Measurements from ENCODE around the gene XKR3. TPM values are rescaled to one million over a fixed set of nuclear protein-coding genes. Genes with fewer than 3 reads are reported as not detected.

The XKR3 gene
- total RNA-seq, 2 donors from 2014 or later, result not detected

GRCh38 chr22:16804882-16805281, 20.3 kb downstream of the XKR3 start:
- Histone ChIP-seq H3K27ac (ENCODE audit: low read depth, low read length) (no peak overlapping the region), H3K4me3 (ENCODE audit: low read length) (no peak overlapping the region), H3K36me3 (ENCODE audit: control insufficient read depth, insufficient read depth, low read length) (no peaks in the 10 kb centered on the region), H3K27me3 (ENCODE audit: control insufficient read depth, insufficient read depth, low read length, poor library complexity, severe bottlenecking) (no peaks in the 10 kb centered on the region), H3K9me3 (ENCODE audit: control insufficient read depth, low read length) (peaks cover 46% of the 10 kb centered on the region), H3K4me1 (ENCODE audit: control insufficient read depth, insufficient read depth, low read length) (no peaks in the 10 kb centered on the region), H3K9ac (ENCODE audit: extremely low read depth, low read length, poor library complexity, severe bottlenecking) (no peak overlapping the region)
- H3K27ac Mint-ChIP-seq, result peak overlapping the region; percentile 15
- WGBS, 2 experiments (ENCODE audit: insufficient coverage in 1 of 2, insufficient read length in 1 of 2), result 66 to 100% methylated on average over 1 to 2 of the region's 2 CpGs
- DNase-seq, result no peak
- no peaks in the 10 kb centered on the region for H3K9me3 Mint-ChIP-seq
- TF ChIP-seq, protein P1, sequence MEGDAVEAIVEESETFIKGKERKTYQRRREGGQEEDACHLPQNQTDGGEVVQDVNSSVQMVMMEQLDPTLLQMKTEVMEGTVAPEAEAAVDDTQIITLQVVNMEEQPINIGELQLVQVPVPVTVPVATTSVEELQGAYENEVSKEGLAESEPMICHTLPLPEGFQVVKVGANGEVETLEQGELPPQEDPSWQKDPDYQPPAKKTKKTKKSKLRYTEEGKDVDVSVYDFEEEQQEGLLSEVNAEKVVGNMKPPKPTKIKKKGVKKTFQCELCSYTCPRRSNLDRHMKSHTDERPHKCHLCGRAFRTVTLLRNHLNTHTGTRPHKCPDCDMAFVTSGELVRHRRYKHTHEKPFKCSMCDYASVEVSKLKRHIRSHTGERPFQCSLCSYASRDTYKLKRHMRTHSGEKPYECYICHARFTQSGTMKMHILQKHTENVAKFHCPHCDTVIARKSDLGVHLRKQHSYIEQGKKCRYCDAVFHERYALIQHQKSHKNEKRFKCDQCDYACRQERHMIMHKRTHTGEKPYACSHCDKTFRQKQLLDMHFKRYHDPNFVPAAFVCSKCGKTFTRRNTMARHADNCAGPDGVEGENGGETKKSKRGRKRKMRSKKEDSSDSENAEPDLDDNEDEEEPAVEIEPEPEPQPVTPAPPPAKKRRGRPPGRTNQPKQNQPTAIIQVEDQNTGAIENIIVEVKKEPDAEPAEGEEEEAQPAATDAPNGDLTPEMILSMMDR (conservative IDR thresholded peaks at IDR 0.05), result no peak
- no peaks in the 10 kb centered on the region for H3K36me3 Mint-ChIP-seq (ENCODE audit: low read depth)
- no peak overlapping the region for H3K4me3 Mint-ChIP-seq
- H3K27me3 Mint-ChIP-seq (ENCODE audit: insufficient read depth), result no peaks in the 10 kb centered on the region
- peaks cover 12% of the 10 kb centered on the region for H3K4me1 Mint-ChIP-seq

- Mint-ChIP-seq H3K9me3 (no peaks in the 10 kb centered on the region), H3K4me3 (no peak overlapping the region), H3K27me3 (ENCODE audit: insufficient read depth) (no peaks in the 10 kb centered on the region), H3K27ac (no peak overlapping the region), H3K36me3 (ENCODE audit: low read depth) (no peaks in the 10 kb centered on the region), H3K4me1 (peaks cover 12% of the 10 kb centered on the region)
- no peak overlapping the region for H3K9ac ChIP-seq (ENCODE audit: extremely low read depth, low read length, poor library complexity, severe bottlenecking)
- no peak overlapping the region for H3K4me3 ChIP-seq (ENCODE audit: low read length)
- WGBS, 2 experiments (ENCODE audit: insufficient coverage in 1 of 2, insufficient read length in 1 of 2), result 67% methylated on average over 4 of the region's 4 CpGs; no CpG with 5 or more reads in 1 of the 2 experiments
- no peaks in the 10 kb centered on the region for H3K36me3 ChIP-seq (ENCODE audit: control insufficient read depth, insufficient read depth, low read length)
- no peak for DNase-seq
- TF ChIP-seq, protein P1 (conservative IDR thresholded peaks at IDR 0.05), result no peak
- no peak overlapping the region for H3K27ac ChIP-seq (ENCODE audit: low read depth, low read length)
- H3K9me3 ChIP-seq (ENCODE audit: control insufficient read depth, low read length), result peaks cover 47% of the 10 kb centered on the region
- H3K4me1 ChIP-seq (ENCODE audit: control insufficient read depth, insufficient read depth, low read length), result no peaks in the 10 kb centered on the region
- H3K27me3 ChIP-seq (ENCODE audit: control insufficient read depth, insufficient read depth, low read length, poor library complexity, severe bottlenecking), result no peaks in the 10 kb centered on the region
These were observed 21.8 kb downstream of the XKR3 start for GRCh38 chr22:16803255-16803917.

GRCh38 chr22:16801571-16801970, 23.6 kb downstream of the XKR3 start:
- no peak overlapping the region for H3K27ac Mint-ChIP-seq
- H3K27ac ChIP-seq (ENCODE audit: low read depth, low read length), result no peak overlapping the region
- peaks cover 12% of the 10 kb centered on the region for H3K4me1 Mint-ChIP-seq
- DNase-seq, result no peak
- H3K9ac ChIP-seq (ENCODE audit: extremely low read depth, low read length, poor library complexity, severe bottlenecking), result no peak overlapping the region
- H3K4me1 ChIP-seq (ENCODE audit: control insufficient read depth, insufficient read depth, low read length), result no peaks in the 10 kb centered on the region
- no peak overlapping the region for H3K4me3 ChIP-seq (ENCODE audit: low read length)
- H3K36me3 ChIP-seq (ENCODE audit: control insufficient read depth, insufficient read depth, low read length), result no peaks in the 10 kb centered on the region
- no peaks in the 10 kb centered on the region for H3K36me3 Mint-ChIP-seq (ENCODE audit: low read depth)
- peaks cover 53% of the 10 kb centered on the region for H3K9me3 ChIP-seq (ENCODE audit: control insufficient read depth, low read length)
- H3K27me3 Mint-ChIP-seq (ENCODE audit: insufficient read depth), result no peaks in the 10 kb centered on the region
- 93% methylated on average over 3 of the region's 3 CpGs; no CpG with 5 or more reads in 1 of the 2 experiments for WGBS, 2 experiments (ENCODE audit: insufficient coverage in 1 of 2, insufficient read length in 1 of 2)
- H3K9me3 Mint-ChIP-seq, result no peaks in the 10 kb centered on the region
- TF ChIP-seq, protein P1 (conservative IDR thresholded peaks at IDR 0.05), result no peak
- H3K4me3 Mint-ChIP-seq, result no peak overlapping the region
- H3K27me3 ChIP-seq (ENCODE audit: control insufficient read depth, insufficient read depth, low read length, poor library complexity, severe bottlenecking), result no peaks in the 10 kb centered on the region
